H1 (cell line): ENCODE measurements around the gene FOXD4L1. TPM values are rescaled to one million over a fixed set of nuclear protein-coding genes. Genes with fewer than 3 reads are reported as not detected.
"Not testable (repeated sequence)": the region's sequence is repeated elsewhere in the genome, so short reads cannot be mapped to it uniquely, and the experiment has no call there.

Experiments used
- CTCF ChIA-PET: fragments of 300-600 bp; sonication (Branson Sonifier 250); formaldehyde crosslinking; loops from one replicate; lab custom pipeline; 2021; ENCODE audit not compliant: partially characterized antibody; lab: Charles Lee
- POLR2A ChIA-PET: fragments of 300-600 bp; sonication (Branson Sonifier 250); formaldehyde crosslinking; loops from one replicate; lab custom pipeline; 2021; ENCODE audit warnings: inconsistent platforms; ENCODE audit not compliant: partially characterized antibody; lab: Charles Lee
- DNase-seq, 2 experiments: peaks; one replicate each; pipeline versions ENCODE4 v3.0.0 to v3.0.0-alpha.2; 2010 to 2022; ENCODE audit warnings: low spot score in 2 of 2, low read depth in 1 of 2, mixed read lengths in 1 of 2
- FAIRE-seq: peaks from 2 replicates; lab custom pipeline; 2011; peaks lifted over from hg19 to GRCh38; lab: Jason Lieb, UNC
- H2AFZ ChIP-seq: 2 replicates; pipeline ENCODE4 v1.8.1; 2012; ENCODE audit warnings: low read length, inconsistent platforms
- H2AK5ac ChIP-seq: 2 replicates; pipeline ENCODE4 v1.6.1; 2013; ENCODE audit warnings: low read depth, low read length
- H2BK120ac ChIP-seq: replicated peaks from 2 replicates; pipeline ENCODE3; 2013; ENCODE audit warnings: low read depth, low read length, inconsistent platforms
- H2BK12ac ChIP-seq: 2 replicates; pipeline ENCODE4 v1.6.1; 2013; ENCODE audit warnings: low read depth, low read length
- H2BK15ac ChIP-seq: 2 replicates; pipeline ENCODE4 v1.6.1; 2013; ENCODE audit warnings: low read length
- H2BK20ac ChIP-seq: 2 replicates; pipeline ENCODE4 v1.6.1; 2013; ENCODE audit warnings: low read length
- H2BK5ac ChIP-seq: 2 replicates; pipeline ENCODE4 v1.6.1; 2013; ENCODE audit warnings: low read depth, low read length
- H3K14ac ChIP-seq: 2 replicates; pipeline ENCODE4 v1.6.1; 2013; ENCODE audit warnings: inconsistent platforms; ENCODE audit not compliant: insufficient read length
- H3K18ac ChIP-seq: 2 replicates; pipeline ENCODE4 v1.6.1; 2013; ENCODE audit warnings: low read length; ENCODE audit errors: extremely low read depth
- H3K23ac ChIP-seq: 2 replicates; pipeline ENCODE4 v1.6.1; 2013; ENCODE audit warnings: inconsistent platforms; ENCODE audit not compliant: insufficient read length
- H3K23me2 ChIP-seq: 2 replicates; pipeline ENCODE4 v1.6.1; 2013; ENCODE audit warnings: low read depth, low read length
- H3K27ac ChIP-seq: 2 replicates; pipeline ENCODE4 v1.6.1; 2011; ENCODE audit warnings: low read depth, low read length, inconsistent platforms
- H3K27me3 ChIP-seq, 4 experiments: replicated peaks in 1 of 4; 1 replicate in 1 of 4; 2 replicates in 3 of 4; pipeline versions ENCODE4 v1.6.1 to v1.8.1; 2011 to 2013; ENCODE audit warnings: low read length in 3 of 4, mild to moderate bottlenecking in 3 of 4, inconsistent platforms in 2 of 4, mixed read lengths in 2 of 4, moderate library complexity in 1 of 4; ENCODE audit not compliant: control insufficient read depth in 3 of 4, insufficient read depth in 3 of 4; ENCODE audit errors: extremely low read depth in 1 of 4
- H3K36me3 ChIP-seq, 4 experiments: 2 replicates each; pipeline versions ENCODE4 v1.6.1 to v1.8.1; 2011 to 2013; ENCODE audit warnings: mild to moderate bottlenecking in 4 of 4, low read length in 3 of 4, moderate library complexity in 2 of 4, control low read depth in 1 of 4, inconsistent platforms in 1 of 4; ENCODE audit not compliant: insufficient read depth in 4 of 4, control insufficient read depth in 2 of 4
- H3K4ac ChIP-seq: replicated peaks from 2 replicates; pipeline ENCODE3; 2013; ENCODE audit warnings: low read length, low read depth, mixed read lengths, inconsistent platforms; ENCODE audit not compliant: insufficient read length
- H3K4me1 ChIP-seq, 4 experiments: replicated peaks in 1 of 4; 1 replicate in 1 of 4; 2 replicates in 3 of 4; pipeline versions ENCODE4 v1.6.1 to v1.8.1; 2011 to 2013; ENCODE audit warnings: low read length in 3 of 4, inconsistent platforms in 2 of 4, mixed read lengths in 1 of 4; ENCODE audit not compliant: insufficient read depth in 4 of 4, control insufficient read depth in 3 of 4
- H3K4me2 ChIP-seq, 2 experiments: 2 replicates each; pipeline versions ENCODE4 v1.6.1 to v1.8.1; 2011 to 2013; ENCODE audit warnings: low read depth in 2 of 2, low read length in 2 of 2, control low read depth in 1 of 2, inconsistent platforms in 1 of 2, mild to moderate bottlenecking in 1 of 2; ENCODE audit not compliant: insufficient read depth in 1 of 2
- H3K4me3 ChIP-seq, 4 experiments: fragments of 200-600, 300-600 bp in 1 of 4; sonication (generic), shearing (Covaris generic), sonication (Bioruptor Twin) in 1 of 4; 2 replicates each; pipeline versions ENCODE4 v1.5.1 to v1.8.1; 2011 to 2016; ENCODE audit warnings: low read length in 4 of 4, low read depth in 3 of 4, control low read depth in 2 of 4, inconsistent platforms in 2 of 4, mild to moderate bottlenecking in 2 of 4, mixed read lengths in 1 of 4, moderate library complexity in 1 of 4; ENCODE audit not compliant: insufficient read depth in 2 of 4; ENCODE audit errors: extremely low read depth in 1 of 4
- H3K56ac ChIP-seq: replicated peaks from 2 replicates; pipeline ENCODE3; 2013; ENCODE audit warnings: low read depth, mild to moderate bottlenecking, mixed read lengths, low read length, inconsistent platforms; ENCODE audit not compliant: insufficient read length
- H3K79me1 ChIP-seq: 2 replicates; pipeline ENCODE4 v1.6.1; 2013; ENCODE audit warnings: low read depth, low read length, control low read depth
- H3K79me2 ChIP-seq, 2 experiments: 2 replicates each; pipeline versions ENCODE4 v1.6.1 to v1.8.1; 2012 to 2013; ENCODE audit warnings: low read length in 2 of 2, mild to moderate bottlenecking in 2 of 2, inconsistent platforms in 1 of 2; ENCODE audit not compliant: insufficient read depth in 2 of 2, control insufficient read depth in 1 of 2
- H3K9ac ChIP-seq, 4 experiments: replicated peaks in 1 of 4; 1 replicate in 1 of 4; 2 replicates in 3 of 4; pipeline versions ENCODE4 v1.6.1 to v1.8.1; 2011 to 2013; ENCODE audit warnings: low read depth in 3 of 4, low read length in 3 of 4, control low read depth in 2 of 4, mild to moderate bottlenecking in 2 of 4, moderate library complexity in 2 of 4, inconsistent platforms in 1 of 4; ENCODE audit errors: extremely low read depth in 1 of 4
- H3K9me3 ChIP-seq, 2 experiments: 2 replicates each; pipeline versions ENCODE4 v1.6.1 to v1.8.1; 2012 to 2013; ENCODE audit warnings: mild to moderate bottlenecking in 2 of 2, moderate library complexity in 2 of 2, control low read depth in 1 of 2, inconsistent platforms in 1 of 2, low read depth in 1 of 2, low read length in 1 of 2, mixed read lengths in 1 of 2; ENCODE audit not compliant: insufficient read depth in 2 of 2
- H4K20me1 ChIP-seq, 2 experiments: replicated peaks in 1 of 2; 2 replicates each; pipeline versions ENCODE3 to v1.8.1; 2011 to 2013; ENCODE audit warnings: inconsistent platforms in 2 of 2, low read length in 2 of 2, mild to moderate bottlenecking in 1 of 2; ENCODE audit not compliant: insufficient read depth in 2 of 2, control insufficient read depth in 1 of 2
- H4K5ac ChIP-seq: 2 replicates; pipeline ENCODE4 v1.6.1; 2013; ENCODE audit warnings: low read length, low read depth, mixed read lengths, inconsistent platforms; ENCODE audit not compliant: insufficient read length
- H4K8ac ChIP-seq: 2 replicates; pipeline ENCODE4 v1.8.0; 2013; ENCODE audit warnings: mild to moderate bottlenecking, moderate library complexity, low read length, inconsistent platforms; ENCODE audit not compliant: insufficient read depth; ENCODE audit errors: extremely low read depth
- H4K91ac ChIP-seq: replicated peaks from 2 replicates; pipeline ENCODE3; 2013; ENCODE audit warnings: low read length, mixed read lengths, inconsistent platforms; ENCODE audit not compliant: insufficient read length
- WGBS, 2 experiments: shearing (Covaris generic) in 1 of 2; methylation state at CpG; one replicate each; pipeline versions ENCODE4 v1.1.6 to v1.1.7; 2013 to 2015; ENCODE audit warnings: low lambda C conversion rate in 2 of 2, mixed read lengths in 2 of 2, inconsistent platforms in 1 of 2, low coverage in 1 of 2, missing lambda C conversion rate in 1 of 2; ENCODE audit not compliant: insufficient replicate concordance in 2 of 2, insufficient coverage in 1 of 2, insufficient read length in 1 of 2; ENCODE audit errors: extremely low coverage in 1 of 2, missing lambda C conversion rate in 1 of 2; 5-methylcytosine and 5-hydroxymethylcytosine counted together
- polyA plus RNA-seq, 7 experiments: library from polyadenylated mRNA; depleted of rRNA in 3 of 7; stranded (reverse) in 5 of 7; unstranded in 2 of 7; fragments of >200 nt in 5 of 7; fragments of 200-250 nt in 2 of 7; gene quantifications; 1 replicate in 5 of 7; 2 replicates in 1 of 7; 4 replicates in 1 of 7; pipeline versions ENCODE4 v1.2.1 to v1.2.3, GENCODE V29; 2011 to 2013; ENCODE audit warnings: missing spikeins in 2 of 7, mixed read lengths in 2 of 7
- total RNA-seq: library from RNA; stranded (reverse); fragmentation: NEBNext Ultra II Directional; extraction: Animal tissue kit (Norgen Biotek cat#: 25700); gene quantifications from 2 replicates; pipeline ENCODE4 v1.2.1, GENCODE V29; 2021

The FOXD4L1 gene
- total and polyA plus RNA-seq, 2 of the 8 experiments (the other 6 are each of a cell fraction or from before 2014, with no cell fraction given): not detected

DNA sequence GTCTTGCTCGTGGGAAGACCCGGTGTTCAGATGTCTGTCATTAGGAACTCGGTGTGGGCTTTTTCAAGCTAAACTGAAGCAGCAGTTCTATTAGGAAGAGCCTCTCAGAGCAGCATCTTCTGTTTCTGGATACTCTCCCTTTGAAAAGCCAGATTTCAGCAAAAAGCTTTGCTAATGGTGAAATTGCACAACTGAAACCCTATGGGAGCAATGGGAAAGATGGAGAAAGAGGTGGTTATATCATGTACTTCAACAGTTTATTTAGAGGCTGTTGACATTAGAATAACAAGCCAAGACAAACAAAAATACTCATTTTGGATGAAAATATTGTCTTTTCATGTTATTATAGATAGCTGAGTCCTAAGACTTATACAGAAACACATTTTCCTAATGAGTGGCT lies 30.4 kb downstream of the FOXD4L1 start:
- DNase-seq, H2BK120ac ChIP-seq, H4K91ac ChIP-seq, H3K23ac ChIP-seq, CTCF ChIA-PET, H3K9ac ChIP-seq, H2BK20ac ChIP-seq, H3K18ac ChIP-seq, H3K79me1 ChIP-seq, H2BK15ac ChIP-seq, H2BK12ac ChIP-seq, POLR2A ChIA-PET, H3K4me2 ChIP-seq, H3K27ac ChIP-seq, FAIRE-seq, H2BK5ac ChIP-seq, H3K4me1 ChIP-seq, H3K23me2 ChIP-seq, H4K8ac ChIP-seq, H4K20me1 ChIP-seq, H3K36me3 ChIP-seq, H3K79me2 ChIP-seq, H3K27me3 ChIP-seq, H4K5ac ChIP-seq, H3K9me3 ChIP-seq, H3K14ac ChIP-seq, H3K4ac ChIP-seq, H3K56ac ChIP-seq, H2AK5ac ChIP-seq, H2AFZ ChIP-seq, H3K4me3 ChIP-seq: not testable (repeated sequence)
- 100% methylated on average over 2 of the region's 3 CpGs; no CpG with 5 or more reads in 1 of the 2 experiments for WGBS, 2 experiments

DNA sequence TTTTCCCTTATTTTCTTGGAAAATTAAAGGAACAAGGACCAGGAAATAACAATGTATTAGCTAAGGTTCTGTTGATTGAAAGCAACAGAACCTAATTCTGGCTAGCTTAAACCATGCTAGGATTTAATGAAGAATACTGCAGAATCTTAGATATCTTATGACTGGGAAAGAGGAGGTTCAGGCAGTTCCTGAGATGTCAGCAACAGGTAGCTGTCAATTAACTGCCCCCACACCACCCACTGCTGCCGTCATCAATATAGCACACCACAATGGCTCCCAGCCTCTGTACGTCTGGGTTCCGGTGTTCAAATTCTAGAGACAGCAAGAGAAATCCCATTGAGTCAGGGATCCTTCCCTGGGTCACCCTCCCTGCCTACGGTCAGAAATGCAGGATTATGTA lies 34.5 kb downstream of the FOXD4L1 start:
- H3K4ac ChIP-seq, FAIRE-seq: not testable (repeated sequence)

More for the DNA sequence above, 34.5 kb downstream of the FOXD4L1 start:
- H2BK12ac ChIP-seq, H2BK5ac ChIP-seq, H4K8ac ChIP-seq, CTCF ChIA-PET, H3K4me3 ChIP-seq, H2BK20ac ChIP-seq, H3K23me2 ChIP-seq, H3K36me3 ChIP-seq, H3K4me2 ChIP-seq, POLR2A ChIA-PET, H3K27me3 ChIP-seq, H2BK120ac ChIP-seq, H3K79me1 ChIP-seq, H3K79me2 ChIP-seq, H3K9ac ChIP-seq, DNase-seq, H3K9me3 ChIP-seq, H3K14ac ChIP-seq, H2AK5ac ChIP-seq, H3K18ac ChIP-seq, H2BK15ac ChIP-seq, H2AFZ ChIP-seq, H3K23ac ChIP-seq, H4K20me1 ChIP-seq, H3K4me1 ChIP-seq, H3K27ac ChIP-seq, H4K5ac ChIP-seq, H3K56ac ChIP-seq, H4K91ac ChIP-seq: not testable (repeated sequence)
- 100% methylated on average over 1 of the region's 4 CpGs; no CpG with 5 or more reads in 1 of the 2 experiments for WGBS, 2 experiments
